Measurements from ENCODE around the gene NME3. TPM values are rescaled to one million over a fixed set of nuclear protein-coding genes. Genes with fewer than 3 reads are reported as not detected.

NME3 gene
- total RNA-seq, 1 experiment from 2014 or later: 179 TPM

- Histone ChIP-seq H3K36me3 (replicated peaks; ENCODE audit: control insufficient read depth, insufficient read depth, low read length) (no peaks in the 10 kb centered on the region; the same call in none of the 2 replicates), H3K4me3 (ENCODE audit: insufficient read depth, low read depth, low read length) (no peak overlapping the region), H3K27me3 (ENCODE audit: control insufficient read depth, insufficient read depth, low read length) (no peaks in the 10 kb centered on the region)
- no peak for DNase-seq
Observed at GRCh38 chr16:1790261-1790610, 18.9 kb upstream of the NME3 start.

- no peak overlapping the region for H3K4me3 ChIP-seq (ENCODE audit: insufficient read depth, low read depth, low read length)
- peak; percentile 51 for DNase-seq
- H3K27me3 ChIP-seq (ENCODE audit: control insufficient read depth, insufficient read depth, low read length): no peaks in the 10 kb centered on the region
- H3K36me3 ChIP-seq (replicated peaks; ENCODE audit: control insufficient read depth, insufficient read depth, low read length): no peaks in the 10 kb centered on the region; the same call in none of the 2 replicates
Observed at GRCh38 chr16:1789643-1790045, 18.3 kb upstream of the NME3 start.

- H3K4me3 ChIP-seq (ENCODE audit: insufficient read depth, low read depth, low read length): no peak overlapping the region
- H3K27me3 ChIP-seq (ENCODE audit: control insufficient read depth, insufficient read depth, low read length): no peaks in the 10 kb centered on the region
- H3K36me3 ChIP-seq (replicated peaks; ENCODE audit: control insufficient read depth, insufficient read depth, low read length): no peaks in the 10 kb centered on the region; the same call in none of the 2 replicates
- peak; percentile 36 for DNase-seq
Observed at GRCh38 chr16:1788708-1789100, 17.4 kb upstream of the NME3 start.

GRCh38 chr16:1788095-1788707 lies 16.9 kb upstream of the NME3 start:
- DNase-seq: peak; percentile 41

GRCh38 chr16:1787322-1788094 lies 16.2 kb upstream of the NME3 start:
- DNase-seq: peak; percentile 41
- no peak overlapping the region for H3K4me3 ChIP-seq (ENCODE audit: insufficient read depth, low read depth, low read length)
- no peaks in the 10 kb centered on the region; the same call in none of the 2 replicates for H3K36me3 ChIP-seq (replicated peaks; ENCODE audit: control insufficient read depth, insufficient read depth, low read length)
- no peaks in the 10 kb centered on the region for H3K27me3 ChIP-seq (ENCODE audit: control insufficient read depth, insufficient read depth, low read length)

More at GRCh38 chr16:1788095-1788707, 16.9 kb upstream of the NME3 start:
- no peaks in the 10 kb centered on the region; the same call in none of the 2 replicates for H3K36me3 ChIP-seq (replicated peaks; ENCODE audit: control insufficient read depth, insufficient read depth, low read length)
- H3K4me3 ChIP-seq (ENCODE audit: insufficient read depth, low read depth, low read length): no peak overlapping the region
- no peaks in the 10 kb centered on the region for H3K27me3 ChIP-seq (ENCODE audit: control insufficient read depth, insufficient read depth, low read length)

GRCh38 chr16:1787056-1787321 lies 15.6 kb upstream of the NME3 start:
- DNase-seq: no peak
- no peaks in the 10 kb centered on the region for H3K27me3 ChIP-seq (ENCODE audit: control insufficient read depth, insufficient read depth, low read length)

GRCh38 chr16:1786242-1787055 lies 15.1 kb upstream of the NME3 start:
- peak; percentile 82 for DNase-seq
- H3K36me3 ChIP-seq (replicated peaks; ENCODE audit: control insufficient read depth, insufficient read depth, low read length): no peaks in the 10 kb centered on the region; the same call in none of the 2 replicates
- H3K27me3 ChIP-seq (ENCODE audit: control insufficient read depth, insufficient read depth, low read length): no peaks in the 10 kb centered on the region
- no peak overlapping the region for H3K4me3 ChIP-seq (ENCODE audit: insufficient read depth, low read depth, low read length)

More at GRCh38 chr16:1787056-1787321, 15.6 kb upstream of the NME3 start:
- Histone ChIP-seq H3K4me3 (ENCODE audit: insufficient read depth, low read depth, low read length) (no peak overlapping the region), H3K36me3 (replicated peaks; ENCODE audit: control insufficient read depth, insufficient read depth, low read length) (no peaks in the 10 kb centered on the region; the same call in none of the 2 replicates)

GRCh38 chr16:1785846-1786170 lies 14.5 kb upstream of the NME3 start:
- DNase-seq: no peak
- Histone ChIP-seq H3K36me3 (replicated peaks; ENCODE audit: control insufficient read depth, insufficient read depth, low read length) (peaks cover 2% of the 10 kb centered on the region), H3K27me3 (ENCODE audit: control insufficient read depth, insufficient read depth, low read length) (no peaks in the 10 kb centered on the region), H3K4me3 (ENCODE audit: insufficient read depth, low read depth, low read length) (no peak overlapping the region)

- no peak overlapping the region for H3K4me3 ChIP-seq (ENCODE audit: insufficient read depth, low read depth, low read length)
- DNase-seq: peak; percentile 34
- H3K36me3 ChIP-seq (replicated peaks; ENCODE audit: control insufficient read depth, insufficient read depth, low read length): peaks cover 2% of the 10 kb centered on the region
- H3K27me3 ChIP-seq (ENCODE audit: control insufficient read depth, insufficient read depth, low read length): no peaks in the 10 kb centered on the region
Observed at GRCh38 chr16:1784977-1785845, 13.9 kb upstream of the NME3 start.

- Histone ChIP-seq H3K27me3 (ENCODE audit: control insufficient read depth, insufficient read depth, low read length) (no peaks in the 10 kb centered on the region), H3K36me3 (replicated peaks; ENCODE audit: control insufficient read depth, insufficient read depth, low read length) (peaks cover 2% of the 10 kb centered on the region), H3K4me3 (ENCODE audit: insufficient read depth, low read depth, low read length) (peak within 1 kb of the TSS; percentile 82)
- DNase-seq: peak; percentile 100
Observed at GRCh38 chr16:1782408-1783264, 11.3 kb upstream of the NME3 start, which contains the start of the genes NUBP2 and SPSB3. Gene NUBP2 (plus strand): TSS chr16:1782960. CDS start chr16:1783021, 61 bp downstream. Gene SPSB3 (minus strand): TSS chr16:1782571. CDS start chr16:1781483, 1,088 bp downstream.

GRCh38 chr16:1781758-1782407 lies 10.5 kb upstream of the NME3 start:
- Histone ChIP-seq H3K36me3 (replicated peaks; ENCODE audit: control insufficient read depth, insufficient read depth, low read length) (peaks cover 2% of the 10 kb centered on the region), H3K4me3 (ENCODE audit: insufficient read depth, low read depth, low read length) (peak overlapping the region; percentile 62), H3K27me3 (ENCODE audit: control insufficient read depth, insufficient read depth, low read length) (no peaks in the 10 kb centered on the region)
- peak; percentile 90 for DNase-seq

GRCh38 chr16:1781254-1781653 lies 9.9 kb upstream of the NME3 start:
- no peak for DNase-seq
- Histone ChIP-seq H3K36me3 (replicated peaks; ENCODE audit: control insufficient read depth, insufficient read depth, low read length) (peaks cover 2% of the 10 kb centered on the region), H3K4me3 (ENCODE audit: insufficient read depth, low read depth, low read length) (peak overlapping the region; percentile 62), H3K27me3 (ENCODE audit: control insufficient read depth, insufficient read depth, low read length) (no peaks in the 10 kb centered on the region)

GRCh38 chr16:1780677-1781072 lies 9.3 kb upstream of the NME3 start:
- Histone ChIP-seq H3K4me3 (ENCODE audit: insufficient read depth, low read depth, low read length) (no peak overlapping the region), H3K27me3 (ENCODE audit: control insufficient read depth, insufficient read depth, low read length) (no peaks in the 10 kb centered on the region), H3K36me3 (replicated peaks; ENCODE audit: control insufficient read depth, insufficient read depth, low read length) (peaks cover 2% of the 10 kb centered on the region)
- no peak for DNase-seq

Measured in H7 (cell line).